Measurements from ENCODE around the gene URB2.

GRCh38 chr1:229651546-229651945, 25.5 kb downstream of the URB2 start:
- TF ChIP-seq CTCF (IDR thresholded peaks at IDR 0.05) (no peak), POLR2AphosphoS5 (IDR thresholded peaks at IDR 0.05; ENCODE audit: low read depth, low read length) (no peak), TCF7L2 (IDR thresholded peaks at IDR 0.05; ENCODE audit: low read depth, low read length) (no peak), SIN3A (IDR thresholded peaks at IDR 0.05; ENCODE audit: borderline replicate concordance, insufficient read depth, low read depth, low read length) (no peak)

Measured in Panc1 (cell line).